IMR-90 (cell line): ENCODE results near the gene PLGRKT. TPM values are rescaled to one million over a fixed set of nuclear protein-coding genes. Genes with fewer than 3 reads are reported as not detected.

Experiments
- ATAC-seq: fragments of 200-7000 bp; cut with Tn5 transposase; 2 replicates; pipeline ENCODE4 v1.9.1; 2020; ENCODE audit warnings: low read depth, mild to moderate bottlenecking, moderate library complexity
- BruUV-seq: library from RNA; stranded (reverse); fragments of 400-500 nt; replicated peaks from 2 replicates; lab custom pipeline; 2021; lab: Mats Ljungman, UMichigan
- CTCF ChIA-PET: fragments of 300-600 bp; formaldehyde crosslinking; extraction: SDS; loops from one replicate; lab custom pipeline; 2021; ENCODE audit warnings: antibody characterized with exemption; lab: Yijun Ruan, JAX
- POLR2A ChIA-PET: fragments of 300-600 bp; sonication (Branson Sonifier 250); formaldehyde crosslinking; loops from one replicate; lab custom pipeline; 2022; ENCODE audit warnings: antibody characterized with exemption; ENCODE audit not compliant: unreplicated experiment; lab: Charles Lee
- DNase-seq: peaks from one replicate; pipeline ENCODE4 v3.0.0; 2013
- H2AFZ ChIP-seq: replicated peaks from 2 replicates; pipeline ENCODE3; 2013; ENCODE audit warnings: low read length, mild to moderate bottlenecking; ENCODE audit not compliant: poor library complexity
- H2AK5ac ChIP-seq: 2 replicates; pipeline ENCODE4 v1.6.1; 2013; ENCODE audit warnings: low read depth, low read length, inconsistent platforms
- H2AK9ac ChIP-seq: replicated peaks from 2 replicates; pipeline ENCODE3; 2013; ENCODE audit warnings: mild to moderate bottlenecking, low read depth, low read length, moderate library complexity; ENCODE audit not compliant: poor library complexity
- H2BK120ac ChIP-seq: 2 replicates; pipeline ENCODE4 v1.6.1; 2013; ENCODE audit warnings: low read depth, low read length, inconsistent platforms
- H2BK15ac ChIP-seq: 3 replicates; pipeline ENCODE4 v1.6.1; 2013; ENCODE audit warnings: low read depth, low read length, inconsistent platforms
- H2BK20ac ChIP-seq: 2 replicates; pipeline ENCODE4 v1.6.1; 2013; ENCODE audit warnings: low read depth, mild to moderate bottlenecking, inconsistent platforms, low read length, moderate library complexity
- H2BK5ac ChIP-seq: 2 replicates; pipeline ENCODE4 v1.6.1; 2013; ENCODE audit warnings: mild to moderate bottlenecking, low read depth, low read length, inconsistent platforms; ENCODE audit not compliant: poor library complexity, severe bottlenecking
- H3K14ac ChIP-seq: replicated peaks from 2 replicates; pipeline ENCODE4 v1.6.1; 2013; ENCODE audit warnings: low read depth, low read length, inconsistent platforms
- H3K18ac ChIP-seq: 2 replicates; pipeline ENCODE4 v1.6.1; 2013; ENCODE audit warnings: low read depth, low read length, control low read depth
- H3K23ac ChIP-seq: 2 replicates; pipeline ENCODE4 v1.6.1; 2013; ENCODE audit warnings: low read depth, low read length, inconsistent platforms
- H3K27ac ChIP-seq: 2 replicates; pipeline ENCODE4 v1.5.1; 2013; ENCODE audit warnings: mild to moderate bottlenecking, control low read depth, low read length; ENCODE audit not compliant: insufficient read depth
- H3K27me3 ChIP-seq: 2 replicates; pipeline ENCODE4 v1.6.1; 2013; ENCODE audit warnings: low read length; ENCODE audit not compliant: control insufficient read depth, insufficient read depth
- H3K36me3 ChIP-seq: 2 replicates; pipeline ENCODE4 v1.6.1; 2013; ENCODE audit warnings: low read length, mixed read lengths; ENCODE audit not compliant: control insufficient read depth, insufficient read depth
- H3K4ac ChIP-seq: 2 replicates; pipeline ENCODE4 v1.6.1; 2013; ENCODE audit warnings: low read depth, low read length, inconsistent platforms
- H3K4me1 ChIP-seq: 2 replicates; pipeline ENCODE4 v1.6.1; 2013; ENCODE audit warnings: low read length, mixed read lengths; ENCODE audit not compliant: control insufficient read depth, insufficient read depth
- H3K4me2 ChIP-seq: 2 replicates; pipeline ENCODE4 v1.6.1; 2013; ENCODE audit warnings: low read depth, mild to moderate bottlenecking, control low read depth, low read length, moderate library complexity
- H3K4me3 ChIP-seq: 2 replicates; pipeline ENCODE4 v1.5.1; 2013; ENCODE audit warnings: low read depth, mild to moderate bottlenecking, control low read depth, low read length, moderate library complexity; ENCODE audit not compliant: insufficient read depth
- H3K56ac ChIP-seq: 2 replicates; pipeline ENCODE4 v1.6.1; 2013; ENCODE audit warnings: low read length, inconsistent platforms; ENCODE audit not compliant: insufficient read depth; ENCODE audit errors: extremely low read depth
- H3K79me1 ChIP-seq, 2 experiments: 2 replicates each; pipeline ENCODE4 v1.6.1; 2013; ENCODE audit warnings: low read length in 2 of 2, inconsistent platforms in 1 of 2, low read depth in 1 of 2
- H3K9ac ChIP-seq: 2 replicates; pipeline ENCODE4 v1.6.1; 2013; ENCODE audit warnings: low read depth, low read length, control low read depth
- H3K9me1 ChIP-seq: 2 replicates; pipeline ENCODE4 v1.6.1; 2013; ENCODE audit warnings: low read length, inconsistent platforms; ENCODE audit not compliant: insufficient read depth
- H3K9me3 ChIP-seq: 2 replicates; pipeline ENCODE4 v1.6.1; 2013; ENCODE audit warnings: low read length; ENCODE audit not compliant: control insufficient read depth, insufficient read depth
- H4K20me1 ChIP-seq: 2 replicates; pipeline ENCODE4 v1.6.1; 2013; ENCODE audit warnings: low read length, inconsistent platforms; ENCODE audit not compliant: insufficient read depth
- H4K5ac ChIP-seq: 2 replicates; pipeline ENCODE4 v1.6.1; 2013; ENCODE audit warnings: mild to moderate bottlenecking, low read depth, low read length, control low read depth
- H4K8ac ChIP-seq, 2 experiments: 2 replicates each; pipeline ENCODE4 v1.6.1; 2013; ENCODE audit warnings: low read depth in 2 of 2, low read length in 2 of 2, control low read depth in 1 of 2, inconsistent platforms in 1 of 2
- H4K91ac ChIP-seq: 2 replicates; pipeline ENCODE4 v1.6.1; 2013; ENCODE audit warnings: low read depth, low read length, inconsistent platforms; ENCODE audit not compliant: insufficient read depth
- CTCF ChIP-seq: conservative IDR thresholded peaks from 2 replicates; pipeline ENCODE4 v1.5.1; 2012; ENCODE audit warnings: mild to moderate bottlenecking, low read depth, low read length, improper control_type of control experiment
- RFX5 ChIP-seq: IDR thresholded peaks from 2 replicates; pipeline ENCODE4 v1.8.0; 2012; ENCODE audit warnings: low read depth, mild to moderate bottlenecking, low read length, moderate library complexity
- WGBS, 2 experiments: methylation state at CpG; one replicate each; pipeline versions ENCODE4 v1.1.5 to v1.1.7; 2013; ENCODE audit warnings: missing lambda C conversion rate in 2 of 2; ENCODE audit not compliant: insufficient read length in 1 of 2; ENCODE audit errors: extremely low coverage in 2 of 2; 5-methylcytosine and 5-hydroxymethylcytosine counted together
- dilution Hi-C: fragments of 300-500 bp; cut with HindIII; formaldehyde crosslinking; loops from one replicate; pipeline ENCODE4 v1.14.3; 2018; ENCODE audit warnings: low sequenced_read_pairs; ENCODE audit not compliant: unreplicated experiment
- in situ Hi-C: fragments of 300-500 bp; cut with MboI; formaldehyde crosslinking; loops from 3 replicates; pipeline ENCODE4 v1.14.3; 2019; ENCODE audit warnings: low sequenced_read_pairs, inconsistent platforms, mixed read lengths
- intact Hi-C: fragments of 100-400 bp; cut with micrococcal nuclease; formaldehyde crosslinking; loops from 2 replicates; pipeline ENCODE4 v1.10.0; 2022
- polyA plus RNA-seq, 3 experiments: library from polyadenylated mRNA; depleted of rRNA; stranded (reverse); fragments of >200 nt; gene quantifications; 2 replicates each; pipeline ENCODE4 v1.2.3, GENCODE V29; 2012; ENCODE audit warnings: low replicate concordance in 1 of 3
- total RNA-seq: library from RNA; depleted of rRNA; stranded (reverse); fragments of >200 nt; gene quantifications from 2 replicates; pipeline ENCODE4 v1.2.3, GENCODE V29; 2012

Gene PLGRKT
- total and polyA plus RNA-seq, 2 of the 4 experiments (the other 2 are of a cell fraction), result 10.8 to 12.7 TPM

- Histone ChIP-seq H3K9ac (no peak overlapping the region), H2AK5ac (no peak overlapping the region), H3K9me3 (no peaks in the 10 kb centered on the region), H2AK9ac (no peak overlapping the region), H2BK15ac (no peak overlapping the region), H3K36me3 (no peaks in the 10 kb centered on the region), H3K4me3 (no peak overlapping the region), H3K4ac (no peak overlapping the region), H3K79me1 (no peaks in the 10 kb centered on the region), H3K18ac (no peak overlapping the region), H2BK120ac (no peak overlapping the region), H3K9me1 (no peaks in the 10 kb centered on the region; the same call in 1 of the 2 replicates), H3K27ac (no peak overlapping the region), H4K8ac (no peak overlapping the region), H3K56ac (no peak overlapping the region), H3K23ac (no peak overlapping the region), H2BK20ac (no peak overlapping the region), H2AFZ (no peak overlapping the region), H4K20me1 (no peaks in the 10 kb centered on the region), H3K14ac (no peak overlapping the region), H3K4me2 (no peak overlapping the region), H4K5ac (no peak overlapping the region), H4K91ac (no peak overlapping the region), H2BK5ac (no peak overlapping the region), H3K4me1 (no peaks in the 10 kb centered on the region), H3K27me3 (no peaks in the 10 kb centered on the region)
- ChIA-PET CTCF (interaction anchor here (0.9 kb wide), 1 partner anchor 352 kb away, joined by 3 read pairs; the partner anchor contains the start of gene ERMP1), POLR2A (interaction anchor here (0.6 kb wide), 1 partner anchor 399 kb away, joined by 3 read pairs; no protein-coding TSS in a partner anchor)
- ATAC-seq (no peak), DNase-seq (no peak)
- dilution Hi-C loops (no loop called here), intact Hi-C loops (no loop called here), in situ Hi-C loops (no loop called here)
- WGBS, 2 experiments, result no CpG with 5 or more reads among the region's 5 CpGs
- peak; percentile 27; the same call in 1 of the 2 replicates for TF ChIP-seq CTCF
- TF ChIP-seq RFX5, result no peak
- BruUV-seq, result no TSS peak
Measured at GRCh38 chr9:5481322-5482040, 43.8 kb upstream of the PLGRKT start.
